GM12892 (cell line): ENCODE results near the gene MRPL32.

ENCODE experiments used
- POLR2A ChIP-seq: IDR thresholded peaks from 2 replicates; pipeline ENCODE4 v1.6.1; 2011; ENCODE audit warnings: low read depth, low read length, control low read depth
- POLR2AphosphoS5 ChIP-seq: IDR thresholded peaks from 2 replicates; pipeline ENCODE4 v1.6.1; 2011; ENCODE audit warnings: low read depth, low read length, control low read depth
- TAF1 ChIP-seq: IDR thresholded peaks from 2 replicates; pipeline ENCODE4 v1.6.1; 2011; ENCODE audit warnings: low read depth, mild to moderate bottlenecking, control low read depth, low read length, borderline replicate concordance

- TF ChIP-seq POLR2A (no peak), POLR2AphosphoS5 (no peak), TAF1 (no peak)
These were observed 29.8 kb upstream of the MRPL32 start for GRCh38 chr7:42902331-42902730.
